ENCODE data around the gene NUCB1.

DNA sequence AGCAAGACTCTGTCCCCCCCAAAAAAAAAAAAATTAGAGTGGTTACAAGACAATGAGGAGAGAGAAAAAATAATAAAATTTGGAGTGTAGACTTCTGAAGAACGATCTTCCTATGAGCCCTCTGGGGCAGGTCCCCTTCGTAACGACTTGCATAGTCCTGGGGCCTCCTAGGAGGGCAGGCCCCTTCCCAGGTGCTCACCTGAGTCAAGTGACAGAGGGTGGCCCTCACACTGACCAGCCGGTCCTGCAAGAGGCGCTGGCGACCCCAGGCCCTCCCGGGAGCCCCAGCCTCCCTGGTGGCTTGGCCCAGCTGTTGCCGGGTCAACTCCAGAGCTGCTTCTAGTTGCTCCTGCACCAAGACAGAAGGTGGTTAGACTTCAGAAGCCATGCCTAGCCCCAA lies 46.6 kb upstream of the NUCB1 start:
- TF ChIP-seq, protein P1, sequence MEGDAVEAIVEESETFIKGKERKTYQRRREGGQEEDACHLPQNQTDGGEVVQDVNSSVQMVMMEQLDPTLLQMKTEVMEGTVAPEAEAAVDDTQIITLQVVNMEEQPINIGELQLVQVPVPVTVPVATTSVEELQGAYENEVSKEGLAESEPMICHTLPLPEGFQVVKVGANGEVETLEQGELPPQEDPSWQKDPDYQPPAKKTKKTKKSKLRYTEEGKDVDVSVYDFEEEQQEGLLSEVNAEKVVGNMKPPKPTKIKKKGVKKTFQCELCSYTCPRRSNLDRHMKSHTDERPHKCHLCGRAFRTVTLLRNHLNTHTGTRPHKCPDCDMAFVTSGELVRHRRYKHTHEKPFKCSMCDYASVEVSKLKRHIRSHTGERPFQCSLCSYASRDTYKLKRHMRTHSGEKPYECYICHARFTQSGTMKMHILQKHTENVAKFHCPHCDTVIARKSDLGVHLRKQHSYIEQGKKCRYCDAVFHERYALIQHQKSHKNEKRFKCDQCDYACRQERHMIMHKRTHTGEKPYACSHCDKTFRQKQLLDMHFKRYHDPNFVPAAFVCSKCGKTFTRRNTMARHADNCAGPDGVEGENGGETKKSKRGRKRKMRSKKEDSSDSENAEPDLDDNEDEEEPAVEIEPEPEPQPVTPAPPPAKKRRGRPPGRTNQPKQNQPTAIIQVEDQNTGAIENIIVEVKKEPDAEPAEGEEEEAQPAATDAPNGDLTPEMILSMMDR (conservative IDR thresholded peaks at IDR 0.05; ENCODE audit: low read length): no peak
- no peak for TF ChIP-seq EZH2phosphoT487 (IDR thresholded peaks at IDR 0.05; ENCODE audit: borderline replicate concordance)
